ENCODE measurements around the gene CAPSL. TPM values are rescaled to one million over a fixed set of nuclear protein-coding genes. Genes with fewer than 3 reads are reported as not detected.
A peak's percentile ranks its signal among the peaks of the same experiment; 100 is the strongest.

CAPSL gene
- total and polyA plus RNA-seq, 2 of the 8 experiments (the other 6 are each of a cell fraction or from before 2014, with no cell fraction given), result not detected

GRCh38 chr5:35963381-35963843, 25.0 kb upstream of the CAPSL start:
- no peaks in the 10 kb centered on the region for H3K4me1 ChIP-seq (replicated peaks in 1 of 4; ENCODE audit: control insufficient read depth in 3 of 4, insufficient read depth in 4 of 4, low read length in 3 of 4)
- H2AFZ ChIP-seq (ENCODE audit: low read length), result no peak overlapping the region
- peak in 1 of 2 experiments; percentile 75 for DNase-seq (ENCODE audit: low read depth in 1 of 2, low spot score in 2 of 2)
- POLR2A ChIA-PET (ENCODE audit: partially characterized antibody), result no interaction called here
- H3K9me3 ChIP-seq (ENCODE audit: insufficient read depth in 2 of 2, low read depth in 1 of 2, low read length in 1 of 2), result peaks cover 11 to 14% of the 10 kb centered on the region in 2 experiments
- no peak overlapping the region for H4K5ac ChIP-seq (ENCODE audit: insufficient read length, low read depth, low read length)
- H2BK5ac ChIP-seq (ENCODE audit: low read depth, low read length), result no peak overlapping the region
- no peak overlapping the region for H2BK20ac ChIP-seq (ENCODE audit: low read length)
- no peak overlapping the region for H3K14ac ChIP-seq (ENCODE audit: insufficient read length)
- H3K56ac ChIP-seq (replicated peaks; ENCODE audit: insufficient read length, low read depth, low read length), result no peak overlapping the region
- no peak overlapping the region for H4K91ac ChIP-seq (replicated peaks; ENCODE audit: insufficient read length, low read length)
- H2BK12ac ChIP-seq (ENCODE audit: low read depth, low read length), result no peak overlapping the region
- no peak overlapping the region for H2BK15ac ChIP-seq (ENCODE audit: low read length)
- no peaks in the 10 kb centered on the region for H3K27me3 ChIP-seq (replicated peaks in 1 of 4; ENCODE audit: control insufficient read depth in 3 of 4, extremely low read depth in 1 of 4, insufficient read depth in 3 of 4, low read length in 3 of 4)
- no peak overlapping the region for H3K4ac ChIP-seq (replicated peaks; ENCODE audit: insufficient read length, low read depth, low read length)
- WGBS, 2 experiments (ENCODE audit: extremely low coverage in 1 of 2, insufficient coverage in 1 of 2, insufficient read length in 1 of 2, insufficient replicate concordance in 2 of 2, low coverage in 1 of 2, low lambda C conversion rate in 2 of 2, missing lambda C conversion rate in 1 of 2), result 68% methylated on average over 8 of the region's 8 CpGs; no CpG with 5 or more reads in 1 of the 2 experiments
- no peak for FAIRE-seq
- peaks cover 2% of the 10 kb centered on the region; the same call in 1 of the 2 replicates for H3K23me2 ChIP-seq (ENCODE audit: low read depth, low read length)
- H3K4me2 ChIP-seq (ENCODE audit: insufficient read depth in 1 of 2, low read depth in 2 of 2, low read length in 2 of 2), result no peak overlapping the region
- H3K27ac ChIP-seq (ENCODE audit: low read depth, low read length), result no peak overlapping the region
- no peak overlapping the region for H2AK5ac ChIP-seq (ENCODE audit: low read depth, low read length)
- no peaks in the 10 kb centered on the region for H3K79me1 ChIP-seq (ENCODE audit: low read depth, low read length)
- no peaks in the 10 kb centered on the region for H4K20me1 ChIP-seq (replicated peaks in 1 of 2; ENCODE audit: control insufficient read depth in 1 of 2, insufficient read depth in 2 of 2, low read length in 2 of 2)
- H2BK120ac ChIP-seq (replicated peaks; ENCODE audit: low read depth, low read length), result no peak overlapping the region
- H3K23ac ChIP-seq (ENCODE audit: insufficient read length), result no peak overlapping the region
- TF ChIP-seq CTCF (IDR thresholded peaks at IDR 0.05; ENCODE audit: control extremely low read depth in 1 of 3, insufficient read depth in 1 of 3, low read depth in 1 of 3, low read length in 3 of 3) (peak; percentile 40 to 69 (median 42)), MAFK (IDR thresholded peaks at IDR 0.05; ENCODE audit: low read depth, low read length) (no peak), TAF1 (IDR thresholded peaks at IDR 0.05; ENCODE audit: low read depth, low read length) (no peak), RAD21 (IDR thresholded peaks at IDR 0.05 in 1 of 2, conservative IDR thresholded peaks at IDR 0.05 in 1 of 2; ENCODE audit: low read depth in 2 of 2, low read length in 2 of 2) (peak; percentile 23 to 43; a peak in 3 of 4 replicates)
- no peak overlapping the region for H3K4me3 ChIP-seq (ENCODE audit: extremely low read depth in 1 of 4, insufficient read depth in 2 of 4, low read depth in 3 of 4, low read length in 4 of 4)
- CTCF ChIA-PET (ENCODE audit: partially characterized antibody), result interaction anchor here (0.6 to 2.3 kb wide), 31 partner anchors 9 to 1406 kb away, joined by 3 to 10 read pairs (median 3); partner anchors contain the start of genes LMBRD2 and UGT3A2
- H3K9ac ChIP-seq (replicated peaks in 1 of 4; ENCODE audit: extremely low read depth in 1 of 4, low read depth in 3 of 4, low read length in 3 of 4), result no peak overlapping the region
- no peaks in the 10 kb centered on the region for H3K36me3 ChIP-seq (ENCODE audit: control insufficient read depth in 2 of 4, insufficient read depth in 4 of 4, low read length in 3 of 4)
- no peaks in the 10 kb centered on the region for H3K79me2 ChIP-seq (ENCODE audit: control insufficient read depth in 1 of 2, insufficient read depth in 2 of 2, low read length in 2 of 2)
- H4K8ac ChIP-seq (ENCODE audit: extremely low read depth, insufficient read depth, low read length), result no peak overlapping the region
- H3K18ac ChIP-seq (ENCODE audit: extremely low read depth, low read length), result no peak overlapping the region
